GM21619 (cell line): Measurements from ENCODE around the gene NNT.
"Not testable (repeated sequence)": the region's sequence is repeated elsewhere in the genome, so short reads cannot be mapped to it uniquely, and the experiment has no call there.

Experiments used
- ATAC-seq: cut with Tn5 transposase; IDR thresholded peaks from one replicate; pipeline ENCODE4 v1.9.1; 2021; ENCODE audit not compliant: unreplicated experiment

NNT gene

DNA sequence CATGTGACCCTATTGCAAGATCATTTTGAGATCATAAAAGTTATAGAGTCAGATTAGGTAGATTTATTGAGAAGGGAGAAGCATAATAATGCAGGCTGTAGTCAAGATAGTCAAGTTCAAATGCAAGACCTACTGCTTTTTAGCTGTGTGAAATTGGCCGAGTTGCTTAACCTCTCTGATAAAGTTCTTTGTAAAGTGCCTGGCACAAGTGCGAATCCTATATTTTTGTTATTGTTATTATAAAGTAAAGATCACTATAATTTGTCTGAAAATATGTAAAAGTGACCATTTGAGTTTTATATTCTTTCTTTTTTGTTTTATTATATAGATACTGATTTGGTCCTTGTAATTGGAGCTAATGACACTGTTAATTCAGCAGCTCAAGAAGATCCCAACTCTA lies 99.3 kb downstream of the NNT start:
- ATAC-seq, result no peak

DNA sequence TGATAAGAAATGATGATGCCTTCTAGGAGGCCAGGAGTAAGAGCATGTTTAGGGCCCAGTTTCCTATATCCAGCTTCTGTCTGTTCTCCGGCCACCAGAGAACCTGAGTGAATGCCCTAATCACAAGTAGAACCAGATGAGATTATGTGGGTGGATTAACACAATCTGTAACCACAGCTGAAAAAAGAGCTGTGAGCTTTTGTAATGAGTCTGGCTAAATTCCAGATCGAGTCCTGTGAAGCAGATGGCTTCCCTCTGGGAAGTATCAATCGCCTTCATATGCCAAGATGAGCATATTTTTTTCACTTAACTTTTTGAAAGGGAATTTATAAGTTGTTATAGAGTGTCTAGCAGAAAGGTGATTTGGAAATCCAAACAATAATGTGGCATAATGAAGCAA lies 99.8 kb downstream of the NNT start:
- no peak for ATAC-seq

DNA sequence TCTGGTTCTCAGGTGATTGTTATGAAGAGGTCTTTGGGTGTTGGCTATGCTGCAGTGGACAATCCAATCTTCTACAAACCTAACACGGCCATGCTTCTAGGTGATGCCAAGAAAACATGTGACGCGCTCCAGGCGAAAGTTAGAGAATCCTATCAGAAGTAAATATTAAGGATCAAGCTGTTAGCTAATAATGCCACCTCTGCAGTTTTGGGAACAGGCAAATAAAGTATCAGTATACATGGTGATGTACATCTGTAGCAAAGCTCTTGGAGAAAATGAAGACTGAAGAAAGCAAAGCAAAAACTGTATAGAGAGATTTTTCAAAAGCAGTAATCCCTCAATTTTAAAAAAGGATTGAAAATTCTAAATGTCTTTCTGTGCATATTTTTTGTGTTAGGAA lies 101.3 kb downstream of the NNT start:
- ATAC-seq, result no peak

DNA sequence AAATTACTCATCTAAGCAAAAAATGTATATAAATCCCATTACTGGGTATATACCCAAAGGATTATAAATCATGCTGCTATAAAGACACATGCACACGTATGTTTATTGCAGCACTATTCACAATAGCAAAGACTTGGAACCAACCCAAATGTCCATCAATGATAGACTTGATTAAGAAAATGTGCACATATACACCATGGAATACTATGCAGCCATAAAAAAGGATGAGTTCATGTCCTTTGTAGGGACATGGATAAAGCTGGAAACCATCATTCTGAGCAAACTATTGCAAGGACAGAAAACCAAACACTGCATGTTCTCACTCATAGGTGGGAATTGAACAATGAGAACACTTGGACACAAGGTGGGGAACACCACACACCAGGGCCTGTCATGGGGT lies 103.6 kb downstream of the NNT start:
- not testable (repeated sequence) for ATAC-seq

DNA sequence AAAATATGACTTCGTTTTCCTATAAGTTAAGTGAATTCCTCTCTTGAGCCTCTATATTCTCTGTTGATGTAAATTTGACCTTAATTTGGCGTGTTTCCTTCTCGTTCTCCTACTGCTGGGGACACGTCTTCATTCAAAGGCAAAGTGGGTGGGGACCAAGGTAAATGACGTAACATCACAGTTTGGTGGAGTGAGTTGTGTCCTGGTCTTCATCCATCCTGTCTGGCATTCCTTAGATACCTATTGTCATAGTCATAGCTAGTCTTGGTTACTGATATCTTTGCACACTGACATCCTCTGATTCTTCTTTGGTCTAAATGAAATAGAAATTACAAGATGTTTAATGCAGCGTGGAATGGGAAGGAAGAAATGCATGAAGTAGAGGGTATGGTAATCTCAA lies 108.5 kb downstream of the NNT start:
- no peak for ATAC-seq

DNA sequence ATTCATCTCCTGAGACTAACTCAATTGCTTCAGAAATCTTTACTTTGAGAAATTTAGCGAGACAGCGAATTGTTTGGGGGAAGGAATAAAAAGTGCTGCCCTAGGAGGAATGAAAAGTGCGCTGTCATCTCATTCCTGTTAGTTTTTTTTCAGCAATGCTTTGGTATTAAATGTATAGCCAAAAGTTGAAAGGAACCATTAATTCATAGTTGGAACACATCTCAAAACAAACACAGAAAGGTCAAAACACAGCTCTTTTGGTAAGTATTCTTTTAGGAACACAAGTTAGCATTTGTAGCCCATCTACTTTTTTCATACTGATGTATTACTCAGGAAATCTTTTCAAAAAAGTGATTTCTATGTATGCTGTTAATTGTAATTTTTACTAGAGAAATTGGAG lies 109.1 kb downstream of the NNT start:
- ATAC-seq, result no peak

DNA sequence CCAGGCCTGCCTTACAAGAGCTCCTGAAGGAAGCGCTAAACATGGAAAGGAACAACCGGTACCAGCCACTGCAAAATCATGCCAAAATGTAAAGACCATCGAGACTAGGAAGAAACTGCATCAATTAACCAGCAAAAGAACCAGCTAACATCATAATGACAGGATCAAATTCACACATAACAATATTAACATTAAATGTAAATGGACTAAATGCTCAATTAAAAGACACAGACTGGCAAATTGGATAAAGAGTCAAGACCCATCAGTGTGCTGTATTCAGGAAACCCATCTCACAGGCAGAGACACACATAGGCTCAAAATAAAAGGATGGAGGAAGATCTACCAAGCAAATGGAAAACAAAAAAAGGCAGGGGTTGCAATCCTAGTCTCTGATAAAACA lies 116.8 kb downstream of the NNT start:
- ATAC-seq, result not testable (repeated sequence)

DNA sequence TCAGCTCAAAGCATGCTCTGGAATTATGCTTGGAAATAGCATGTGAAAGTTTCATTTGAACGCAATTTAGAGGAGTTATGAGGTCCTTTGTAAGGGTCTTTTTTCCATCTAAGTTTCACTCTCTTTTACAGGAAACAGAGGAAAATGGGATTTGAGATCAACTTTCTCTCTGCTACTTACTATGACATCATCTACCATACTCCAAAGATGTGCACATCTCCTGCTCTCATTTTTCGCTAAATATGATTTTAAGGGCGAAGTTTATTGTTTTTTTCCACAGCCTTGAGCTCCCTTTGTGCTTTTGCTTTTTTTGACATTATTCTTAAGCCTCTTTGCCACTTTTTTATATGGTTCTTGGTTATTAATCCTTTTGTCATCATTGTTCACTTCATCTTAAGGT lies 125.6 kb downstream of the NNT start:
- no peak for ATAC-seq

DNA sequence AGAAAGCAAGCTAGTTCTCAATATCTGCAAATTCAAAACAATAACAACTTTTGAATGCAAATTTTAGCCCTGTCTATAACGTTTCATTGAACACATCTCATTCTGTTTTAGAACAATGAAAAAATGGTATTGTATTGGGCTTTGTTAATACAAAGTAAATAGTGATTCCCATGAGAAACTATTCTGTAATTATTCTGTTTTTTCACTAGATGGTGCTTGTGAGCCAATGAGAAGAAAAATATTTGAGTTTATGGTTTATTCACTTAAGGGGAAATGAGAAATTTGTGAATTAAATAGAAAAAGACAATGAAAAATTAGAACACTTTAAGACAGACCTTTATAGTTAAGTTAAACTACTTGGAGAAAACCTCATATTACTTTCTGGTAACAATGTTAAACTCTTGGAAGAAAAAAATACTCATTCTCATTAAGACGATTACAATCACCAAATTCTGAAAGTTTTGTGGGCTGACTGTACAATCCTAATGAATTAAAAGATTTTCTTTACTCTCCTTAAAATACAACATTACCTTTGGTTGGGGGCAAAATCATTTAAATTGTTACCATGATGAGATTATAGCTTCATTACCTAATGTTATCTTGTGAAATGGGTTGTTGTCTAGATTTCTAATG lies 127.0 kb downstream of the NNT start:
- ATAC-seq, result no peak

DNA sequence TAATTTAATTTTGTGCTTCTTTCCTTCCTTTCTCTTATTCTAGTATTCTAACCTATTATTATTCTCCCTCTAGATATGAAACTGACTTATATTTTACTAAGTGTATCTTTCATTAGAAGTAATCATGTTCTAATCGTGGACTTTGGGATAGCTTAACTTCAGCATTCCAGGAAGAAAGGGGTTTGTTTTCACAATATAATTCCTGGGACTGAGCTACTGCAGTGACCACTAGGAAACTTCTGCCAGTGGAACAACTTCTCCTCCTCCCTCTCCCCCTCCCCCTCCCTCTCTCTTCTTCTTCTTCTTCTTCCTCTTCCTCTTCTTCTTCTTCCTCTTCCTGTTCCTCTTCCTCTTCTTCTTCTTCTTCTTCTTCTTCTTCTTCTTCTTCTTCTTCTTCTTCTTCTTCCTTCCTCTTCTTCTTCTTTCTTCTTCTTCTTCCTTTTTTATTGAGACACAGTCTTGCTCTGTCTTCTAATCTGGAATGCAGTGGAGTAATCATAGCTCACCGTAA lies 127.9 kb downstream of the NNT start:
- ATAC-seq, result no peak

DNA sequence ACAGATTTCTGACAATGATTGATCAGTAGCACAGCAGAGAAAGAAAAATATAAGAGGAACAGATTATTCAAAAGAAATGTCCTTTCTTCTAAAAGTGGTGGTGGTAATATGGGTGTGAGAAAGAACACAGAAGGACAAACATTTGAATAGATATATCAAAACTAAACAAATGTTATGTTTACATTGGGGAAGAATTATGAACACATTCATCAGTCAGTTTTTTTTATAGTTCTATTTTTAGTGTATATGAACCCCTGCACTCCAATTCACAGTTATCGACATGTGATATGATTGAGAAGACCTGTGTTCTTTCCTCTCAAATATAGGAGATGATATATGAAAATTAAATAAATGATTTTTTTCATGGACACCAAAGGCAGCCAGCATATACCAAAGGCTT lies 128.6 kb downstream of the NNT start:
- ATAC-seq, result no peak

DNA sequence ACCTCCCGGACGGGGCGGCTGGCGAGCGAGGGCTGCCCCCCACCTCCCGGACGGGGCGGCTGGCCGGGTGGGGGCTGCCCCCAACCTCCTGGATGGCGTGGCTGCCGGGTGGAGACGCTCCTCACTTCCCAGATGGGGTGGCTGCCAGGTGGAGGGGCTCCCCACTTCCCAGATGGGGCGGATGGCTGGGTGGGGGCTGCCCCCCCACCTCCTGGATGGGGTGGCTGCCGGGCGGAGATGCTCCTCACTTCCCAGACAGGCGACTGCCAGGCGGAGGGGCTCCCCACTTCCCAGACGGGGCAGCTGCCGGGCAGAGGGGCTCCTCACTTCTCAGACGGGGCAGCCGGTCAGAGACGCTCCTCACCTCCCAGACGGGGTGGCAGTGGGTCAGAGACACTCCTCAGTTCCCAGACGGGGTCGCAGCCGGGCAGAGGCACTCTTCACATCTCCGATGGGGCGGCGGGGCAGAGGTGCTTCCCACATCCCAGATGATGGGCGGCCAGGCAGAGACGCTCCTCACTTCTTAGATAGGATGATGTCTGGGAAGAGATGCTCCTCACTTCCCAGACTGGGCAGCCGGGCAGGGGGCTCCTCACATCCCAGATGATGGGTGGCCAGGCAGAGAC lies 143.1 kb downstream of the NNT start:
- ATAC-seq, result not testable (repeated sequence)

DNA sequence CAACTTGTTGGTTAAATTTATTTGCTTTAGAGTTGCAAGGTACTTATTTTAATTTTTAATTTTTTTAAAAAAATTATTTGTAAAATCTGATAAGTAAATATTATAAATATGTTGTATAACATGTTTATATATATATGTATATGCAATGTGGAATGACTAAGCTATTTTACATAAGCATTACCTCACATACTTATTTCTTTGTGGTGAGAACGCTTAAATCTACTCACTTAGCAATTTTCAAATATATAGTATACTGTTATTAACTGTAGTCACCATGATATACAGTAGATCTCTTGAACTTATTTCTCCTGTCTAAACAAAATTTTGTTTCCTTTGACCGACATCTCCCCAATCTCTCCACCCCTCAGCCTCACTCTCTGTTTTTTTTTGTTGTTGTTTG lies 147.8 kb downstream of the NNT start:
- ATAC-seq, result no peak

DNA sequence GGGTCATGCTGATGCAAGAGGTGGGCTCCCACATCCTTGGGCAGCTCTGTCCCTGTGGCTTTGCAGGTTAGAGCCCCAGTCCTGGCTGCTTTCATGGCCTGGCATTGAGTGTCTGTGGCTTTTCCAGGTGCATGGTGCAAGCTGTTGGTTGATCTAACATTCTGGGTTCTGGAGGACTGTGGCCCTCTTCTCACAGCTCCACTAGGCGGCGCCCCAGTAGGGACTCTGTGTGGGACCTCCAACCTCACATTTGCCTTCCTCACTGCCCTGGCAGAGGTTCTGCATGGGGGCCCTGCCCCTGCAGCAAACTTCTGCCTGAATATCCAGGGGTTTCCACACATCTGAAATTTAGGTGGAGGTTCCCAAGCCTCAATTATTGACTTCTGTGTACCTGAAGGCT lies 150.1 kb downstream of the NNT start:
- ATAC-seq, result no peak
